ENCODE measurements around the gene KRT80. TPM values are rescaled to one million over a fixed set of nuclear protein-coding genes. Genes with fewer than 3 reads are reported as not detected.

The KRT80 gene
- total RNA-seq, 2 donors from 2014 or later, result not detected

DNA sequence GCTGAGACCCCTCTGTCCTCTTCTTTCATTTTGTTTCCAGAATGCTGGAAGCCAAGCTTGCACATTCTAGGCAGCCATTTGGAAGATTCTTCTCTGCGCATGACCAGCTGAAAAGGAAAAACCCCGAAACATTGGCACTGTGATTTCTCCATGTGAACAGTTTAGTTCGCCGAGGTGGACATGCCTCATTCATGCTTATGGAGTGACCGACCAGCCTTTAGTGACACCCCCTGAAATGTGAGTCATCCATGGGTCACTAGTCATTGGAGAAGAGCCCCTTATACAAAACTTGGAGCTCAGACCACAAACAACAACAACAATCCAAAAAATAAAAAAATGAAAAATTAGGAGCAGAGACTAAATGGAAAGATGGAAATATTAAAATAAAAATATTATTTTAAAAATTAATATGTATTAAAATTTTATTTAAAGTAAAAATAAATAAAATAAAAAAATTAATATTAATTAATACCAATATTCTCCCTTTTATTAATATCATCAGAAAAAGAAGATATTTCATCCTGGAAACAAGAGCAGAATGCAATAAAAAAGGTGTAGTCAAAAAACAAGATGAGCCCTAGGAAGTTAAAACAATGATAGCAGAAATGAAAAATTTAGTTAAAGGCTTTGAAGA lies 31.7 kb upstream of the KRT80 start:
- no peak for ATAC-seq (replicated peaks in 1 of 2)
- peaks cover 31% of the 10 kb centered on the region for H3K4me1 Mint-ChIP-seq (ENCODE audit: low read depth)
- H3K27me3 Mint-ChIP-seq (ENCODE audit: low read depth), result peaks cover 70% of the 10 kb centered on the region
- H3K36me3 Mint-ChIP-seq (ENCODE audit: insufficient read depth in 2 of 2), result peaks cover 0 to 3% of the 10 kb centered on the region in 2 donors
- peak overlapping the region in 1 of 2 donors; percentile 10 for H3K4me3 Mint-ChIP-seq
- DNase-seq, result no peak
- no peaks in the 10 kb centered on the region for H3K9me3 Mint-ChIP-seq
- no peak overlapping the region for H3K27ac Mint-ChIP-seq

DNA sequence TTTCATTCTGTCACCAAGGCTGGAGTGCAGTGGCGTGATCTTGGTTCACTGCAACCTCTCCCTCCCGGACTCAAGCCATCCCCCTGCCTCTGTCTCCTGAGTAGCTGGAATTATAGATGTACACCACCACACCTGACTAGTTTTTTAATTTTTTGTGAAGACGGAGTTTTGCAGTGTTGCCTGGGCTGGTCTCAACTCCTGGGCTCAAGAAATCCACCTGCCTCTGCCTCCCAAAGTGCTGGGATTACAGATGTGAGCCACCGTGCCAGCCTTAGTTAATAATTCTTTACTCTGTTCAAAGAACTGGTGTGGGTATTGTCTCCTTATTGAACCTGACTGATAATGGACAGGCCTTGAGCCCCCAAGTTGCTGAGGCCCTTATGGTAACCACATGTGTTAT lies 30.9 kb upstream of the KRT80 start:
- Mint-ChIP-seq H3K36me3 (ENCODE audit: insufficient read depth in 2 of 2) (peaks cover 0 to 3% of the 10 kb centered on the region in 2 donors), H3K27ac (no peak overlapping the region), H3K27me3 (ENCODE audit: low read depth) (peaks cover 66% of the 10 kb centered on the region), H3K9me3 (no peaks in the 10 kb centered on the region), H3K4me3 (no peak overlapping the region), H3K4me1 (ENCODE audit: low read depth) (peaks cover 31% of the 10 kb centered on the region)
- DNase-seq, result no peak
- no peak for ATAC-seq (replicated peaks in 1 of 2)

DNA sequence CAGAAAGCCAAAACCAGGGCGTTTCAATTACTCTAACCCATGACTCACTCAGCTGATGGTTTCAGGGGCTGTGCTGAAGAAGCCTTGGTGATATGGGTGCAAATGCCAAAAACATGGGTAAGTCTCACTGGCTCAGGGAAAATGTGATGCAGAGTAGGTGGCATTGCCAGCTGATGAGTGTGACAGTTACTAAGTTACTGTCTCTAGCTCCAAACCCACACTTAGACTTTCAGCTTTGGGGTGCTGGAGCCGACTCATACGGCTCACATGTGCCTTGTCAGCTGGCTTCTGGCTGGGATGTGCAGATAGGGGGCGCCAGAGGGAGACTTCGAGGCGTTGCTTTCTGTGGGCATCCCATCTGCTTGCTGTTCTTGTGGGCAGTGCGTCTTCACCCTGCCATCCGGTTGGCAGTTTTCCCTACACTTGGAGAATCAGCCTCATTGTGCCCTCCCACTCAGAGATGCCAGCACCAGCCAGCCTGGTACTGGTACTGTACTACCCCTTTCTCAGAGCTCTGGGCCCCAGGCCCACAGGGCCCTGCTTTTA lies 30.2 kb upstream of the KRT80 start:
- ATAC-seq (replicated peaks in 1 of 2) (peak; percentile 98), DNase-seq (peak; percentile 83 to 92)
- peak overlapping the region in 1 of 2 donors; percentile 33 for H3K4me3 Mint-ChIP-seq
- peaks cover 31% of the 10 kb centered on the region for H3K4me1 Mint-ChIP-seq (ENCODE audit: low read depth)
- peaks cover 62% of the 10 kb centered on the region for H3K27me3 Mint-ChIP-seq (ENCODE audit: low read depth)
- H3K27ac Mint-ChIP-seq, result no peak overlapping the region
- H3K9me3 Mint-ChIP-seq, result no peaks in the 10 kb centered on the region
- H3K36me3 Mint-ChIP-seq (ENCODE audit: insufficient read depth in 2 of 2), result peaks cover 0 to 3% of the 10 kb centered on the region in 2 donors

DNA sequence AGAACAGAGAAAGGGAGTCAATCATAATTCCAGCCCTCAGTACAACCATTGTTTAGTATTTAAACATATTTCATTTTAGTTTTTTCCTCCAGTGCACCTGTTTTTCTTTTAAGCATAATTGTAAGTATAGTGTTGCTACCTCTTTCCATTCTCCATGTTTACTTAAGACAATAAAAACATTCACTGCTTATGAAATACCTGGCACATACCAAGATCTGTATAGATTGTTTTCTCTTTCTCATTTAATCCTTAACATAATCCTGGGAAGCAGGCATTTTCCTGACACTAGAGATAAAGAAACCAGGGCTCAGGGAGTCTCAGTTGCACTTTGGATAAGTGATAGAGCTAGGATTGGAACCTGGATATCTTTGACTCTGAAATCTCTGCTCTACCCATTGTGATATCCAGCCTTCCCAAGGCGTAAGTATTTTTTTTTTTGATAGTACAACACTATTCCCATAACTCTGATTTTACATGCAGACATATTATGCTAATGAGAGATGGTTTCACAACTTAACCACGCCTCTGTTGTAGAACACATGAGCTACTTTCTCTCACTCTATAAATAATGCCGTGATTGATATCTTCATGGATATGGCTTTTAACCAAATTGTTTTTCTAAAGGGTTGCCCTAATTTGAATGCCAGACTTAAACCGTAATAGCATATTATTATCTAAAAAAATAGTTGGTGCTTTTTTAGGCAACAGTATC lies 29.4 kb upstream of the KRT80 start:
- Mint-ChIP-seq H3K27ac (no peak overlapping the region), H3K4me3 (no peak overlapping the region), H3K27me3 (ENCODE audit: low read depth) (peaks cover 55% of the 10 kb centered on the region), H3K4me1 (ENCODE audit: low read depth) (peaks cover 31% of the 10 kb centered on the region), H3K36me3 (ENCODE audit: insufficient read depth in 2 of 2) (peaks cover 0 to 3% of the 10 kb centered on the region in 2 donors), H3K9me3 (no peaks in the 10 kb centered on the region)
- ATAC-seq (replicated peaks in 1 of 2), result no peak
- DNase-seq, result no peak

DNA sequence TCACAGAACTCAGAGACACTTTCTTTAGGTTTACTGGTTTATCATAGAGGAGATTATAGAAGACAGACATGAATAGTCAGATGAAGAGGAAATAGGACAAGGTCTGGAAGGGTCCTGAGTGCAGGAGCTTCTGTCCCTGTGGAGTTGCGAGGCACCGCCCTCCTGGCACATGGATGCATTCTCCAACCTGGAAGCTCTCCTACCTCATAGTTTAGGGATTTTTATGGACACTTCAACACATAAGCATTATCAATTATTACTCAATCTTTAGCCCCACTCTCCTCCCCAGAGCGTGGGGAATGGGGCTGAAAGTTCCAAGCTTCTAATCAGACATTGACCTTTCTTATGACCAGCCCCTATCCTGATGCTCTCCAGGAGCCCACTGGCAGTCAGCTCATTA lies 28.7 kb upstream of the KRT80 start:
- no peak for ATAC-seq (replicated peaks in 1 of 2)
- Mint-ChIP-seq H3K27me3 (ENCODE audit: low read depth) (peaks cover 54% of the 10 kb centered on the region), H3K9me3 (no peaks in the 10 kb centered on the region), H3K36me3 (ENCODE audit: insufficient read depth in 2 of 2) (peaks cover 0 to 3% of the 10 kb centered on the region in 2 donors), H3K4me1 (ENCODE audit: low read depth) (peaks cover 31% of the 10 kb centered on the region), H3K27ac (no peak overlapping the region), H3K4me3 (no peak overlapping the region)
- no peak for DNase-seq

DNA sequence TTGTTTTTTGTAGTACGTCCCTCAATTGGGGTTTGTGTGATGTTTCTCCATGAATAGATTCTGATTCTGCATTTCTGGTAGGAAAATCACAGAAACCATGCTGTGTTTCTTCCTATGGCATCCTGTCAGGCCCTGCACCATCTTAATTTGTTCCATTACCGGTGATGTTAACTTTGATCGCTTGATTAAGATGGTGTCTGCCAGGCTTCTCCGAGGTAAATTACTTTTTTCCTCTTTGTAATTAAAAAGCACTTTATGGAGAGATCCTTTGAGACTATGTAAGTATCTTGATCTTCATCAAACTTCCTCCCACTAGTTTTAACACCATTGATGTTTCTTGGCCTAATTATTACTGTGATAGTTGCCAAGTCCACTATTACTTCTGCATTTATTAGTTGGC lies 26.2 kb upstream of the KRT80 start:
- Mint-ChIP-seq H3K4me1 (ENCODE audit: low read depth) (peaks cover 17% of the 10 kb centered on the region), H3K9me3 (no peaks in the 10 kb centered on the region), H3K27me3 (ENCODE audit: low read depth) (peaks cover 55% of the 10 kb centered on the region), H3K27ac (no peak overlapping the region), H3K4me3 (no peak overlapping the region), H3K36me3 (ENCODE audit: insufficient read depth in 2 of 2) (no peaks in the 10 kb centered on the region)
- DNase-seq (no peak), ATAC-seq (replicated peaks in 1 of 2) (no peak)

DNA sequence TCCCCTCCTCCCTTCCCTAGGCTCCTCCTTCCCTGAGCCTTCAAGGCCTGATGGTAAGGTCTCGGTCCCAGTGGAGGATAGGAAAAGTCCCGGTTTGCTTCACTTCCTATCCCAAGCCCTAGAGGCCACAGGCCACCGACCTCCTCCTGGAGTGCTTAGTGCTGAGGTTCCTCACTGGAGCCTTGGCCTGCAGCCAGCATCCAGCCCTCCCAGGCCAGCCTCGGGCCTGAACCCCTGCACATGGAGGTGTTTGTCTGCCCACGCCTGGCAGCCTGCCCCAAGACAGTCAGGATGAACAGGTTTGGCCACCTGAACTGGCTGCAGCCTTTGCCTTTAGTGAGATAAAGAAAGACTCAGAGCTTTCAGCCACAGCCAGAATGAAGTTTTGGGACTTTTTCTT lies 25.4 kb upstream of the KRT80 start:
- no peak for ATAC-seq (replicated peaks in 1 of 2)
- no peak overlapping the region for H3K4me3 Mint-ChIP-seq
- H3K27ac Mint-ChIP-seq, result no peak overlapping the region
- peaks cover 57% of the 10 kb centered on the region for H3K27me3 Mint-ChIP-seq (ENCODE audit: low read depth)
- no peaks in the 10 kb centered on the region for H3K36me3 Mint-ChIP-seq (ENCODE audit: insufficient read depth in 2 of 2)
- no peak for DNase-seq
- no peaks in the 10 kb centered on the region for H3K9me3 Mint-ChIP-seq
- H3K4me1 Mint-ChIP-seq (ENCODE audit: low read depth), result peaks cover 15% of the 10 kb centered on the region

DNA sequence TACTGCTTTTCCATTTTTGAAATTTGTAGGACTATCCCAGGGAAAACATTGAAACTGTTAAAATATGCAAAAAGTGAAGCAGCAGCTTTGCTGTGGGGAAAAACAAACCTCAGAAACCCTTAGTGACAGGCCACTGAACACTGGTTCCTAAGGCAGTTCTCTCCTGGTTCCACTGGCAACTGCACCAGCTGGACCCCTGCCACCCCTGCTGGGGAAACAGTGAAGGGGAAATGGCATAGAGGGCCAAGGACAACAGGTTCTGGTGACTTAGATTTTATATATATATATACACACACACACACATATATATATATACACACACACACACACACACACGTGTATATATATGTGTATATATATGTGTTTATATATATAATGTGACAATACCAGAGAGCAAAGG lies 25.0 kb upstream of the KRT80 start:
- DNase-seq, result no peak
- H3K4me1 Mint-ChIP-seq (ENCODE audit: low read depth), result peaks cover 10% of the 10 kb centered on the region
- no peak for ATAC-seq (replicated peaks in 1 of 2)
- no peaks in the 10 kb centered on the region for H3K36me3 Mint-ChIP-seq (ENCODE audit: insufficient read depth in 2 of 2)
- peaks cover 57% of the 10 kb centered on the region for H3K27me3 Mint-ChIP-seq (ENCODE audit: low read depth)
- no peak overlapping the region for H3K4me3 Mint-ChIP-seq
- H3K9me3 Mint-ChIP-seq, result no peaks in the 10 kb centered on the region
- H3K27ac Mint-ChIP-seq, result no peak overlapping the region

DNA sequence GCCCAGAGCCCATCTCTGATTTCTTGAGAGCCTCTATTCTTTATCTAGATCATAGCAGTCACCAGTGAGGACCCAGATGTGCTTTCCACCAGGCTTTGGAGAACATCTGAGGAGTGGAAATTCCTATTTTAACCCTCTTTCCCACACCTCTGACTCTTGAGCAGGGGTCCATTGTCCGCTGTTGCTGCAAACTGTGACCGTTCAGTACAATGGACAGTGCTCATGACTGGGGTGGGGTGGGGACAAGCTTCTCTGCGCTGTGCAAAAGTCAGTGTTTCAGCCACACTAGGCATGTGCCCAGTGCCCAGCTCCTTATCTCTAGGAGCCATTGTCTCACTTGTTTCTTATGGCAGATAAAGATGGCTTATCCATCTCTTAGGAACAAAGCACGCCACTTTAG lies 24.3 kb upstream of the KRT80 start:
- Mint-ChIP-seq H3K36me3 (ENCODE audit: insufficient read depth in 2 of 2) (no peaks in the 10 kb centered on the region), H3K27ac (no peak overlapping the region)
- ATAC-seq (replicated peaks in 1 of 2), result no peak

DNA sequence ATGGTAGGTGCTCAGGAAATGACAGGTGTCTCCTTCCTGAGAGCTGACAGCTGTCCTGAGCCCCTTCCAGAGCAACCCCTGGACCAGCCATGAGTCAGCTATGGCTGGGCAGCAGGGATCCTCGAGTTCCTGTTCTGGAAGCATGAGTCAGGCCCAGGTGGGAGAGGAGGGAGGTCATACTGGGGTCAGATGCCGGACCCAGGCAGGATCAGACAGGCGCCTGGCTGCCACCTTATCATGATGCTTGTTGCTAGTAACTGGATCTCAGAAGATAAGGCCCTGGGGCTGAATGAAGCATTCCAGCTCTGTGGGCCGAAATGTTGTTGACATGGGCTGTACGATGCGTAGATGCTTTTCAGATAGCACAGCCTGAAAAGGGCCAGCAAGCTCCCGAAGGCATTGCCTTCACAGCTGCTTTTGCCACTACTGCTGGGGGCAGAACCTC lies 23.8 kb upstream of the KRT80 start:
- no peak overlapping the region for H3K27ac Mint-ChIP-seq
- ATAC-seq (replicated peaks in 1 of 2), result no peak
- no peaks in the 10 kb centered on the region for H3K9me3 Mint-ChIP-seq
- no peaks in the 10 kb centered on the region for H3K36me3 Mint-ChIP-seq (ENCODE audit: insufficient read depth in 2 of 2)
- H3K4me3 Mint-ChIP-seq, result no peak overlapping the region
- H3K4me1 Mint-ChIP-seq (ENCODE audit: low read depth), result no peaks in the 10 kb centered on the region
- H3K27me3 Mint-ChIP-seq (ENCODE audit: low read depth), result peaks cover 48% of the 10 kb centered on the region
- no peak for DNase-seq

More for the DNA sequence above, 24.3 kb upstream of the KRT80 start:
- no peak overlapping the region for H3K4me3 Mint-ChIP-seq
- DNase-seq, result no peak
- H3K4me1 Mint-ChIP-seq (ENCODE audit: low read depth), result peaks cover 3% of the 10 kb centered on the region
- no peaks in the 10 kb centered on the region for H3K9me3 Mint-ChIP-seq
- H3K27me3 Mint-ChIP-seq (ENCODE audit: low read depth), result peaks cover 52% of the 10 kb centered on the region

DNA sequence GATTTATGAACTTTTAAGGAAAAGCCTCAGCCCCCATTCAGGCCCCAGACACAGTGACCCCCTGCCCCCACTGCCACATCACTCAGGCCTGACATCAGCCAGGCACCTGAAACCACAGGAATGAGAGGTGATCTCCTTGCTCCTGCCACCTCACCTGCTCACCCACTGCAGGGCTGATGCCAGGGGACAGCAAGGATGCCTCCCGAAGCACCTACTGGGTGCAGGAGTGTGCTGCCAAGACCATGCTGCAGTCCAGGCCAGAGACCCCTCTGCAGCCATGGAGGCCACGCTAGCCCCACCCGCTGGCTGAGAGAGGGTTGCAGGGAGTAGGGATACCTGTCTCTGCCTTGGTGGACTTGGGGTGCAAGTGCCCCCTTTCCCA lies 22.6 kb upstream of the KRT80 start:
- Mint-ChIP-seq H3K4me1 (ENCODE audit: low read depth) (no peaks in the 10 kb centered on the region), H3K9me3 (no peaks in the 10 kb centered on the region), H3K4me3 (no peak overlapping the region), H3K27me3 (ENCODE audit: low read depth) (peaks cover 36% of the 10 kb centered on the region), H3K36me3 (ENCODE audit: insufficient read depth in 2 of 2) (no peaks in the 10 kb centered on the region), H3K27ac (no peak overlapping the region)
- no peak for ATAC-seq (replicated peaks in 1 of 2)
- DNase-seq, result no peak

DNA sequence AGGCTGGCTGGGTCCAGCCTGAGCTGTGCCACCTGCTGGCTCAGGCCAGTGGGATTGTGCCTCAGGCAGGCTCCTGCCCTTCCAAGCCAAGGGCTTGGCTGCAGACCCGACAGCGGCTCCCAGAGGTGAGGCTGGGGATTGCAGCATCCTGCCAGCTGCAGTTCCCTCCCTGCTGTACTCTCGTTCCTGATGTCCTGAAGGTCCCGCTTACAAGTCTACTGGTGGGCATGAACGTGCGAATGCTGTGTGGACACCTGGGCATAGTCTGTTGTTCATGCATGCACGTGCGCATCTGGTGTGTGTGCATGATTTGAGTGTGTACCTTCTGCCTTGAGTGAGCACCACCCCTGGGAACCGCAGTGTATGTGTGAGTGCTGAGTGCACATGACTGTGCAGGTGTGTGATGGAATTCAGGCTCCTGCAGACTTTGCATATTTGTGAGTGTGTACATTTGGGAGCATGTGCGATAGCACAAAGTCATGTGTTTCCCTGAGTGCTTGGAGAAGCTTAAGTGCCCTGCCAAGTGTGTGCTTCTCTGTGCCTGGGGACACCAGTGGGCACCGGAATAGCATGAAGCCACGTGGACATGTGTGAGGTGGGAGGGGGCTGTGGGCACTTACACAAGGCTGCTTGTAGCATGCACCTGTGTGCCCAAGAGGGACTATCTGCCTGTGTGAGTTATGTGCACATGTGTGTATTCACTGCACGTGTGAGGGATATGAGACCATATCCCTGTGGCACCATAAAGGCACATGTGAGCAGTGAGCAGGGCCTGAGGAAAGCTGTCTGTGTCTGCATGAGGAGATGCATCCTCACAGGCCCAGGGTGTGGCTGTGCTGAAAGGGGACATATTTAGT lies 22.0 kb upstream of the KRT80 start:
- Mint-ChIP-seq H3K9me3 (no peaks in the 10 kb centered on the region), H3K36me3 (ENCODE audit: insufficient read depth in 2 of 2) (no peaks in the 10 kb centered on the region)
- peak; percentile 69 to 76 for ATAC-seq (replicated peaks in 1 of 2)

More for the DNA sequence above, 22.0 kb upstream of the KRT80 start:
- no peaks in the 10 kb centered on the region for H3K4me1 Mint-ChIP-seq (ENCODE audit: low read depth)
- H3K4me3 Mint-ChIP-seq, result no peak overlapping the region
- H3K27ac Mint-ChIP-seq, result no peak overlapping the region
- H3K27me3 Mint-ChIP-seq (ENCODE audit: low read depth), result peaks cover 29% of the 10 kb centered on the region
- DNase-seq, result peak; percentile 68 to 73

All from activated T-cell treated with anti-CD3 and anti-CD28 coated beads, Interleukin-2, amount 50 U/mL, for 72 hours (primary cell).